Tibial artery (tissue), 4 donors: ENCODE results near the gene SOCS3.

Experiments used
- DNase-seq, 2 donors: peaks; one replicate each; pipeline ENCODE4 v3.0.0-alpha.2; 2019
- H3K27ac ChIP-seq, 2 donors: fragments of 200-600 bp; sonication (generic) in 1 of 2; 1 replicate in 1 of 2; 2 replicates in 1 of 2; pipeline ENCODE4 v1.5.1; 2018 to 2019; ENCODE audit warnings: mild to moderate bottlenecking in 1 of 2
- H3K27me3 ChIP-seq, 2 donors: fragments of 200-600 bp; sonication (generic) in 1 of 2; one replicate each; pipeline versions ENCODE4 v1.5.1 to v1.6.0; 2016 to 2019
- H3K36me3 ChIP-seq, 3 donors: fragments of 200-600 bp; sonication (generic) in 2 of 3; one replicate each; pipeline ENCODE4 v1.5.1; 2016 to 2019; ENCODE audit warnings: mild to moderate bottlenecking in 2 of 3
- H3K4me1 ChIP-seq, 4 donors: fragments of 200-600 bp; sonication (generic) in 2 of 4; 1 replicate in 3 of 4; 2 replicates in 1 of 4; pipeline ENCODE4 v1.5.1; 2016 to 2019
- H3K4me3 ChIP-seq, 2 donors: fragments of 200-600 bp; sonication (generic) in 1 of 2; 1 replicate in 1 of 2; 2 replicates in 1 of 2; pipeline ENCODE4 v1.5.1; 2018 to 2019; ENCODE audit warnings: mild to moderate bottlenecking in 2 of 2
- H3K9me3 ChIP-seq, 3 donors: fragments of 200-600 bp; sonication (generic) in 1 of 3; one replicate each; pipeline ENCODE4 v1.5.1; 2016 to 2019
- intact Hi-C: fragments of 100-400 bp; cut with DNase I; formaldehyde crosslinking; loops from one replicate; pipeline ENCODE4 v1.15.0; 2023; ENCODE audit warnings: low total_unique reads
- TF ChIP-seq, protein P1 (sequence below), 2 experiments: fragments of 200-600 bp in 1 of 2; fragments of 450-650 bp in 1 of 2; IDR thresholded peaks; one replicate each; pipeline ENCODE4 v1.5.1; 2017 to 2019; ENCODE audit warnings: antibody characterized with exemption in 2 of 2, mild to moderate bottlenecking in 1 of 2, moderate library complexity in 1 of 2

SOCS3 gene

DNA sequence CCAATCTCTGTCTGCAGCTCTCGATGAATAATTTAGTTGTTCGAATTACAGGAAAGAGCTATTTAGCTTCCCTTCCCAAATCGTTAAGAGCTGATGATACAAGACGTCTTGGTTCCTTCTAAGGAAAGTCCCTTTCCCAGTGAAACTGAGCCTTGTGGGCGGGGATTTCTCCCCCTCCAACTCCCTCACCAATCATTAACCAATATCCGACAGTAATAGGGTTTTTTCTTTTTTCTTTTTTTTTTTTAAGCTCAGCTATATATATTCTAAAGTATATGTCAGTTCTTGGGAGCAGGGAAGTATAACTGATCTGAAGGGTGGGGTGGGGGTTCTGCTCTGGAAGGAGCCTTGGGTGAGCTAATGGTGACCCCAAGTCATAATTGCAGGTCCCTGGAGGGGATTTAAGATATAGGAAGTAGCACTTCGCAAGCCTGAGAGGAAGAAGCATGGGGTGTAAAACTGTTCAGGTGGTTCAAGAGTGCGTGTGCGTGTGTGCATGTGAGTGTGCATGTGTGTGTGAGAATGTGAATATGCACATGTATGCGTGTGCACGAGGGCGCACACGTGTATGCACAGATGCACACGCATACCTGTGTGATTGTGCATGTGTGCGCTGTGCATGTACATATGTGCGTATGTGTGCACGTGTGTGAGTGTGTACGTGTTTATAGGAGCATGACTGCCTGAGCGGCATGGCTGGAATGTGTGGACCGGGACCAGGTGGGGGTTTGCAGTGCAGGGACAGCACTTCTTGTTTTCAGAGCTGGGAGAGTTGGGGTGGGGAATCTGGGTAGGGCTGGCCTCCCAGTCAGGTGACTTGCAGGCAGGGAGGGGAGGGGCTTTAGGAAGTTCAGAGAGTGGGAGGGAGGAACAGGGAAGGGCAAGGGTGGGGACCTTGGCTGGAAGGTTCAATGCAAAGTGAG is 42.7 kb downstream of the SOCS3 start:
- Histone ChIP-seq H3K27ac (peak overlapping the region; percentile 70), H3K27me3 (peaks cover 0 to 10% of the 10 kb centered on the region in 2 donors), H3K36me3 (no peaks in the 10 kb centered on the region), H3K4me1 (peaks cover 0 to 40% (median 35%) of the 10 kb centered on the region in 4 donors), H3K9me3 (no peaks in the 10 kb centered on the region), H3K4me3 (no peak overlapping the region)
- intact Hi-C loops: no loop called here
- TF ChIP-seq, protein P1, sequence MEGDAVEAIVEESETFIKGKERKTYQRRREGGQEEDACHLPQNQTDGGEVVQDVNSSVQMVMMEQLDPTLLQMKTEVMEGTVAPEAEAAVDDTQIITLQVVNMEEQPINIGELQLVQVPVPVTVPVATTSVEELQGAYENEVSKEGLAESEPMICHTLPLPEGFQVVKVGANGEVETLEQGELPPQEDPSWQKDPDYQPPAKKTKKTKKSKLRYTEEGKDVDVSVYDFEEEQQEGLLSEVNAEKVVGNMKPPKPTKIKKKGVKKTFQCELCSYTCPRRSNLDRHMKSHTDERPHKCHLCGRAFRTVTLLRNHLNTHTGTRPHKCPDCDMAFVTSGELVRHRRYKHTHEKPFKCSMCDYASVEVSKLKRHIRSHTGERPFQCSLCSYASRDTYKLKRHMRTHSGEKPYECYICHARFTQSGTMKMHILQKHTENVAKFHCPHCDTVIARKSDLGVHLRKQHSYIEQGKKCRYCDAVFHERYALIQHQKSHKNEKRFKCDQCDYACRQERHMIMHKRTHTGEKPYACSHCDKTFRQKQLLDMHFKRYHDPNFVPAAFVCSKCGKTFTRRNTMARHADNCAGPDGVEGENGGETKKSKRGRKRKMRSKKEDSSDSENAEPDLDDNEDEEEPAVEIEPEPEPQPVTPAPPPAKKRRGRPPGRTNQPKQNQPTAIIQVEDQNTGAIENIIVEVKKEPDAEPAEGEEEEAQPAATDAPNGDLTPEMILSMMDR (IDR thresholded peaks at IDR 0.05): no peak
- no peak for DNase-seq

DNA sequence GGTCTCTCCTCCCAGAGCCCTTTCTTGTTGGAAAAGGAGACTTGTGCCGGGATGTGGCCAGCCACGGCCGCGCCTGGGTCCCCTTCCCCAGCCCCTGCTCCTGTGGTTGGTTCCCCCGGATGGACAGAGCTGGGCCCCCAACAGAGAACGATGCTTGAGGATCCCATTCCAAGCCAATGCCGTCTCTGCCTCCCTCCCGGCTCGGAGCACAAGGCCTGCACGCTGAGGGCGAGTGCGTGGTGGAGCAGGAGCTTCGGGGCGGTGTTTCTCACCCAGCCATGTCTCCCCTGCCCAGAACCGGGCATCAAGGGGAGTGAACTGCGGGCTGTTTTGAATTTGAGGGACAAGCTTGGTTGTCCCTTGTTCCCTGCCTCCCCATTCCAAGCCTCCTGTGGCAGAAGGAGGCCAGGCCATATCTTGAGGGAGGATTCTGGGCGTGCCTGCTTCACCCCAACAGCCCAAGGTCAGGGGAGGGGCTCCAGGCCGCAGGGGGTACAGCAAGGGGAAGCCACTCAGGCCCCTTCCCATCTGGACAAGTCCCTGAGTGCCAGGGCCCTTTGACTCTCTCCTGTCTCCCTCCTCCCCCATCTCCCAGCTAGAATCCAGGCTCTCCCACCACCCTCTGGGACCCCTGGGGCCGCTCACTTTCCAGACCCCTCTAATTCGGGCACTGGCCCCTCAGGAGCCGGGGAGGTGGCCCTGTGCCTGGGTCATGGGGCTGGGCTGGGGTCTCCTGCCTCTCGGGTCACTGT is 43.6 kb downstream of the SOCS3 start:
- peak overlapping the region; percentile 70 for H3K27ac ChIP-seq
- H3K36me3 ChIP-seq: no peaks in the 10 kb centered on the region
- intact Hi-C loops: no loop called here
- peak overlapping the region in 1 of 2 donors; percentile 7 for H3K4me3 ChIP-seq
- DNase-seq: no peak
- H3K4me1 ChIP-seq: peaks cover 0 to 40% (median 35%) of the 10 kb centered on the region in 4 donors
- H3K27me3 ChIP-seq: peaks cover 0 to 10% of the 10 kb centered on the region in 2 donors
- TF ChIP-seq, protein P1 (IDR thresholded peaks at IDR 0.05): no peak
- H3K9me3 ChIP-seq: no peaks in the 10 kb centered on the region

DNA sequence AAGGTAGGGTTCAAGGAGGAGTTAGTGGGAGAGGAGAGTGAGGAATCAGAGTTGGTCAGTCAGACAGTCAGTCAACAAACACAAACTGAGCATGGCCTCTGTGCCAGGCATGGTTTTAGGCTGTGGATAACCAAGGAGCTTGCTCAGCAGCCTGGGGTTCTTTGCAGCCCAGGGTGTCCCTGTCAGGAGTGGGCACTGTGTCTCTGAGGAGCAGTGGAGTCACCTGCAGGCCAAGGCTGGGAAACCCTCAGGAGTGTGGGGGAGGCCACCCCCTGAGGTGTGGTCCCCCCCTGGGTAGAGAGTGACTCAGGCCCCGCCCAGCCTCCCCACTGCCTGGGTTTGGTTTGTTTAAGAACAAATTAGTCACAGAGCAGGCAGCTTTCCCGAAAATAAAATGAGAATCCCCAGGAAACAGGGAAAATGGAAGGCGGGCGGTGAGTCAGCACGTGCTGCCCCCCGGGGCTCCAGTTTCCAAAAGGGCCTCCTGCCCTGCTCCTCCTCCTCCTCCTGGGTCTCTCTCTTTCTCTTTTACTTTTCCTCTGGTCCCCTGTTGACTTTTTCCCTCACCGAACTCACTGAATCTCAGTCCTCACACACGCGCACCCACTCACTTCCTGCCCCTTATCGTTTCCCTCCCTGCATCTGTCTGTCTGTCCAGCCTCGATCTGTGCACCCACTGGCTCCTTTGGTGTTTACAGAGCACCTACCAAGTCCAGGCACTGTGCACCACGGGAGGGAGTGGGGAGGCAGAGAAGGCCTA is 44.3 kb downstream of the SOCS3 start:
- Histone ChIP-seq H3K36me3 (no peaks in the 10 kb centered on the region), H3K27ac (peak overlapping the region; percentile 70), H3K9me3 (no peaks in the 10 kb centered on the region), H3K4me1 (peaks cover 0 to 40% (median 35%) of the 10 kb centered on the region in 4 donors), H3K27me3 (peaks cover 0 to 10% of the 10 kb centered on the region in 2 donors), H3K4me3 (peak overlapping the region in 1 of 2 donors; percentile 7)
- DNase-seq: peak; percentile 91 to 92
- intact Hi-C loops: no loop called here
- TF ChIP-seq, protein P1 (IDR thresholded peaks at IDR 0.05): no peak

DNA sequence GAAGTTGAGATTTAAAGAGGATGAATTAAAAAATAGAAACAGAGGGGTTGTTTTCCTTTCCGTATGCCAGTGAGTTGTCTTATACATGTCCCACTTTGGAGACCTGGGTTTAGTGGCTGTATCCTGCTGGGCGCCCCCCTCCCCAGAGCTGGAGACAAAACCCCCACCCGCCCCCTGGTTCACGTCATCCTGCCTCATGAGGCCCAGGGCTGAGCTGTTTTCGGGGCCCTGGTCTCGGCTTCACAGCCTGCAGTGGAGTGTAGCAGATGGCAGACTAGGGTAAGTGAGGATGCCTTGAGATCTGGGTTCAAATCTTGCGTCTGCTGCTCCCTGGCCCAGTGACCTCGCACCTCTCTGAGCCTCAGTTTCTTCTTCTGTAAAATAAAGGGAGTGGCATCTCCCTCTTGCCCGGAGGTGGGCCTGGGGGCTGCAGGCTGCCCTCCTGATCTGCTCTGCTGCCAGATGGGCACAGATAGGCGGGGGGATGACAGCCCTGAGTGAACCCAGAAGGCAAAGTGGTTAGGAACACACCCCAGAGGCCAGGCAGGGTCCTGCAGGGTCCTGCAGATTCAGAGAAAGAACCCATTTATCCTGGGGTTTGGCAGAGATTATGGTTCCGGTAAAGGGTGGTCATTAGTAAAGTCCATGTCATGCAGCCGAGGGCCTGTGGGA is 45.1 kb downstream of the SOCS3 start:
- H3K9me3 ChIP-seq: no peaks in the 10 kb centered on the region
- peaks cover 0 to 10% of the 10 kb centered on the region in 2 donors for H3K27me3 ChIP-seq
- no peak for DNase-seq
- no peaks in the 10 kb centered on the region for H3K36me3 ChIP-seq
- peak overlapping the region; percentile 70 for H3K27ac ChIP-seq
- H3K4me1 ChIP-seq: peaks cover 0 to 40% (median 35%) of the 10 kb centered on the region in 4 donors
- TF ChIP-seq, protein P1 (IDR thresholded peaks at IDR 0.05): no peak
- intact Hi-C loops: no loop called here
- peak overlapping the region; percentile 41 to 67 for H3K4me3 ChIP-seq
